Progenitor cell of endocrine pancreas (in vitro differentiated cells): ENCODE data around the gene THAP7. TPM values are rescaled to one million over a fixed set of nuclear protein-coding genes. Genes with fewer than 3 reads are reported as not detected.

Experiments used
- DNase-seq: peaks from one replicate; pipeline ENCODE4 v3.0.0; 2021; ENCODE audit warnings: low spot score; ENCODE audit not compliant: unreplicated experiment
- H3K27ac Mint-ChIP-seq: 2 replicates; pipeline ENCODE4 v1.8.0; 2021; ENCODE audit warnings: mild to moderate bottlenecking, moderate library complexity, mixed read lengths
- H3K27me3 Mint-ChIP-seq: 2 replicates; pipeline ENCODE4 v1.8.0; 2021; ENCODE audit warnings: mixed read lengths
- H3K36me3 Mint-ChIP-seq: 2 replicates; pipeline ENCODE4 v1.8.0; 2022; ENCODE audit warnings: mixed read lengths; ENCODE audit not compliant: insufficient read depth
- H3K4me1 Mint-ChIP-seq: 2 replicates; pipeline ENCODE4 v1.8.0; 2021; ENCODE audit warnings: low read depth, mixed read lengths
- H3K4me3 Mint-ChIP-seq: 2 replicates; pipeline ENCODE4 v1.8.0; 2021; ENCODE audit warnings: low read depth, mild to moderate bottlenecking, moderate library complexity, mixed read lengths
- H3K9me3 Mint-ChIP-seq: 2 replicates; pipeline ENCODE4 v1.8.0; 2021; ENCODE audit warnings: low read depth, mixed read lengths
- CTCF ChIP-seq: fragments of 200-600 bp; sonication (generic); IDR thresholded peaks from one replicate; pipeline ENCODE4 v1.5.0; 2021; ENCODE audit warnings: antibody characterized with exemption, mild to moderate bottlenecking; ENCODE audit not compliant: unreplicated experiment
- total RNA-seq: library from RNA; stranded (reverse); gene quantifications from 2 replicates; pipeline ENCODE4 v1.2.1, GENCODE V29; 2021

Gene THAP7
- total RNA-seq, 1 donor from 2014 or later: 17.6 TPM

GRCh38 chr22:20991252-20992055 is 10.5 kb downstream of the THAP7 start:
- Mint-ChIP-seq H3K27me3 (no peaks in the 10 kb centered on the region), H3K36me3 (peaks cover 2% of the 10 kb centered on the region), H3K27ac (no peak overlapping the region), H3K4me3 (no peak overlapping the region), H3K9me3 (no peaks in the 10 kb centered on the region), H3K4me1 (no peaks in the 10 kb centered on the region)
- no peak for TF ChIP-seq CTCF
- DNase-seq: no peak

- H3K27me3 Mint-ChIP-seq: no peaks in the 10 kb centered on the region
- no peaks in the 10 kb centered on the region for H3K9me3 Mint-ChIP-seq
- no peak overlapping the region for H3K4me3 Mint-ChIP-seq
- no peak for TF ChIP-seq CTCF
- peaks cover 4% of the 10 kb centered on the region for H3K36me3 Mint-ChIP-seq
- no peak for DNase-seq
- no peaks in the 10 kb centered on the region for H3K4me1 Mint-ChIP-seq
- H3K27ac Mint-ChIP-seq: no peak overlapping the region
Measured at GRCh38 chr22:20990184-20991180, 11.4 kb downstream of the THAP7 start.

- peaks cover 4% of the 10 kb centered on the region for H3K36me3 Mint-ChIP-seq
- TF ChIP-seq CTCF: no peak
- no peaks in the 10 kb centered on the region for H3K27me3 Mint-ChIP-seq
- H3K9me3 Mint-ChIP-seq: no peaks in the 10 kb centered on the region
- no peak for DNase-seq
- no peak overlapping the region for H3K27ac Mint-ChIP-seq
- no peak overlapping the region for H3K4me3 Mint-ChIP-seq
- no peaks in the 10 kb centered on the region for H3K4me1 Mint-ChIP-seq
Measured at GRCh38 chr22:20989323-20990138, 12.4 kb downstream of the THAP7 start.

- Mint-ChIP-seq H3K4me1 (no peaks in the 10 kb centered on the region), H3K9me3 (no peaks in the 10 kb centered on the region), H3K4me3 (no peak overlapping the region), H3K27me3 (no peaks in the 10 kb centered on the region), H3K27ac (no peak overlapping the region), H3K36me3 (peaks cover 4% of the 10 kb centered on the region)
- TF ChIP-seq CTCF: no peak
- no peak for DNase-seq
Measured at GRCh38 chr22:20988573-20989322, 13.2 kb downstream of the THAP7 start.
